ENCODE measurements around the gene NDUFA7.
"Not testable (repeated sequence)": the region's sequence is repeated elsewhere in the genome, so short reads cannot be mapped to it uniquely, and the experiment has no call there.

The NDUFA7 gene

GRCh38 chr19:8264248-8264647 lies 56.9 kb downstream of the NDUFA7 start:
- H3K9me3 ChIP-seq (ENCODE audit: control insufficient read depth, low read length); H3K27me3 ChIP-seq (ENCODE audit: control insufficient read depth, insufficient read depth, low read length); H3K4me3 ChIP-seq (ENCODE audit: low read length); H3K4me1 ChIP-seq (ENCODE audit: control insufficient read depth, insufficient read depth, low read length); H3K36me3 ChIP-seq (ENCODE audit: control insufficient read depth, insufficient read depth, low read length); H3K9ac ChIP-seq (ENCODE audit: low read length): not testable (repeated sequence)

DNA sequence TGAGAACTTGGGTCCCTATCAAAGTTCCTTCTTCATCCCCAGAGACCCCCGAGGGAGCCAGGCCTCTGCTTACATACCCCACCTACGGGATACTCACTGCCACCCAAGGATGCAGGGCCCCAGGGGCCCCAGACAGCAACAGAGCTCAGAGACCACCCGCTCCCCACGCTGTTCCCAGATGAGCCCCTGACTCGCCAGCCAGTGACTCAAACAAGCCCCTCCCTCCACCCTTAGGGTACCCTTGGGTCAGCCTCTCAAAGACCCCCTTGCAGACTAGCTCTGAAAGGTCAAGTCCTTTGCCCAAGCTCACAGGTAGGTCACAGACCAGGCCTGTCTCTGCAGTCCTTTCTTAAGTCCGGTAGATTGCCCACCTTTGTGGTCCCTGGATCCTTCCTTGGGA lies 58.7 kb downstream of the NDUFA7 start:
- no peak overlapping the region for H3K4me3 ChIP-seq (ENCODE audit: low read length)
- no peaks in the 10 kb centered on the region for H3K27me3 ChIP-seq (ENCODE audit: control insufficient read depth, insufficient read depth, low read length)
- no peaks in the 10 kb centered on the region for H3K4me1 ChIP-seq (ENCODE audit: control insufficient read depth, insufficient read depth, low read length)
- no peaks in the 10 kb centered on the region for H3K9me3 ChIP-seq (ENCODE audit: control insufficient read depth, low read length)
- no peaks in the 10 kb centered on the region for H3K36me3 ChIP-seq (ENCODE audit: control insufficient read depth, insufficient read depth, low read length)
- H3K9ac ChIP-seq (ENCODE audit: low read length), result no peak overlapping the region

DNA sequence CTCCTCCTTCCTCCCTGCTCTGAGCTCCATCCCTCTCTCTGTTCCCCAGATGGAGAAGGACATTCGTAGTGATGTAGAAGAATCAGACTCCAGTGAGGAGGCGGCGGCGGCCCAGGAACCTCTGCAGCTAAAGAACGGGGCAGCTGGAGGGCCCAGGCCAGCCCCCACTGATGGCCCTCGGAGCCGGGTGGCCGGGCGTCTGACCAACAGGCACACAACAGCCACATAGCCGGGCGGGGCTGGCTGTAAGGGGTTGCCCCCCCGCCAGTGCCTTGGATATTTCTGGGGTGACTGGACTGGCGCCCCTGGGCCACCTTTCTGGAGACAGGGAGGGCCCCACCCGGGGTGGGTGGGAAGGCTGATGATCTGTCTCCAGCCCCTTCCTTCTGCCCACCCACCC lies 59.3 kb downstream of the NDUFA7 start:
- Histone ChIP-seq H3K9ac (ENCODE audit: low read length) (no peak overlapping the region), H3K36me3 (ENCODE audit: control insufficient read depth, insufficient read depth, low read length) (no peaks in the 10 kb centered on the region), H3K9me3 (ENCODE audit: control insufficient read depth, low read length) (no peaks in the 10 kb centered on the region), H3K27me3 (ENCODE audit: control insufficient read depth, insufficient read depth, low read length) (no peaks in the 10 kb centered on the region), H3K4me1 (ENCODE audit: control insufficient read depth, insufficient read depth, low read length) (no peaks in the 10 kb centered on the region), H3K4me3 (ENCODE audit: low read length) (no peak overlapping the region)

GRCh38 chr19:8261347-8261746 lies 59.8 kb downstream of the NDUFA7 start:
- Histone ChIP-seq H3K4me1 (ENCODE audit: control insufficient read depth, insufficient read depth, low read length) (no peaks in the 10 kb centered on the region), H3K4me3 (ENCODE audit: low read length) (no peak overlapping the region), H3K9ac (ENCODE audit: low read length) (no peak overlapping the region), H3K9me3 (ENCODE audit: control insufficient read depth, low read length) (no peaks in the 10 kb centered on the region), H3K36me3 (ENCODE audit: control insufficient read depth, insufficient read depth, low read length) (no peaks in the 10 kb centered on the region), H3K27me3 (ENCODE audit: control insufficient read depth, insufficient read depth, low read length) (no peaks in the 10 kb centered on the region)

Data from mucosa of stomach (tissue), 1 donor.